HCT116 (cell line): ENCODE data around the gene SOHLH2. TPM values are rescaled to one million over a fixed set of nuclear protein-coding genes. Genes with fewer than 3 reads are reported as not detected.

ENCODE experiments used
- ATAC-seq: fragments of 200-7000 bp; cut with Tn5 transposase; 2 replicates; pipeline ENCODE4 v1.9.1; 2020; ENCODE audit warnings: mild to moderate bottlenecking, moderate library complexity
- BruUV-seq: library from RNA; stranded (reverse); fragments of 400-500 nt; replicated peaks from 2 replicates; lab custom pipeline; 2021; lab: Mats Ljungman, UMichigan
- CTCF ChIA-PET: fragments of 300-600 bp; sonication (Branson Sonifier 250); formaldehyde crosslinking; loops from one replicate; lab custom pipeline; 2021; ENCODE audit warnings: antibody characterized with exemption; lab: Charles Lee
- POLR2A ChIA-PET: fragments of 300-600, 350-600 bp; sonication (Branson Sonifier 250); formaldehyde crosslinking; loops from one replicate; lab custom pipeline; 2021; ENCODE audit warnings: antibody characterized with exemption; lab: Charles Lee
- RAD21 ChIA-PET, 2 experiments: fragments of 300-600 bp; sonication (Branson Sonifier 250); formaldehyde crosslinking; loops; one replicate each; lab custom pipeline; 2023; ENCODE audit warnings: low total read pairs in 2 of 2; ENCODE audit not compliant: uncharacterized antibody in 2 of 2, unreplicated experiment in 2 of 2, low non-redundant PET in 1 of 2; lab: Charles Lee
- DNase-seq: peaks from one replicate; pipeline ENCODE4 v3.0.0-alpha.2; 2010; ENCODE audit warnings: low read depth, low spot score
- H2AFZ ChIP-seq: fragments of 200-600 bp; shearing (Covaris generic), sonication (generic); 2 replicates; pipeline ENCODE4 v1.6.1; 2017; ENCODE audit warnings: low read depth, mixed run types, mixed read lengths, antibody characterized with exemption, low read length; ENCODE audit not compliant: poor library complexity, severe bottlenecking
- H3K27ac ChIP-seq: 2 replicates; pipeline ENCODE4 v1.5.1; 2012; ENCODE audit warnings: low read depth, low read length
- H3K27me3 ChIP-seq: fragments of 200-600 bp; sonication (generic); 2 replicates; pipeline ENCODE4 v1.6.1; 2016; ENCODE audit warnings: mixed run types, low read length, mixed read lengths; ENCODE audit not compliant: insufficient read depth
- H3K36me3 ChIP-seq, 2 experiments: fragments of 200-500 bp in 1 of 2; fragments of 200-600 bp in 1 of 2; sonication (Bioruptor generic) in 1 of 2; sonication (generic) in 1 of 2; 2 replicates each; pipeline versions ENCODE4 v1.5.1 to v1.6.1; 2014 to 2016; ENCODE audit warnings: low read length in 2 of 2, inconsistent platforms in 1 of 2, mixed read lengths in 1 of 2, mixed run types in 1 of 2; ENCODE audit not compliant: insufficient read depth in 2 of 2, control insufficient read depth in 1 of 2
- H3K4me1 ChIP-seq, 2 experiments: fragments of 200-600 bp in 1 of 2; sonication (generic) in 1 of 2; 2 replicates each; pipeline versions ENCODE4 v1.5.1 to v1.6.1; 2012 to 2017; ENCODE audit warnings: low read length in 2 of 2, inconsistent platforms in 1 of 2, mild to moderate bottlenecking in 1 of 2, mixed read lengths in 1 of 2, mixed run types in 1 of 2, moderate library complexity in 1 of 2; ENCODE audit not compliant: insufficient read depth in 2 of 2, control insufficient read depth in 1 of 2
- H3K4me2 ChIP-seq: fragments of 200-600 bp; sonication (generic); 2 replicates; pipeline ENCODE4 v1.6.1; 2017; ENCODE audit warnings: mixed run types, low read length, mixed read lengths
- H3K4me3 ChIP-seq, 2 experiments: fragments of 200-600 bp in 1 of 2; sonication (generic) in 1 of 2; replicated peaks in 1 of 2; 2 replicates each; pipeline ENCODE4 v1.5.1; 2011 to 2016; ENCODE audit warnings: low read length in 2 of 2, control low read depth in 1 of 2, low read depth in 1 of 2, mild to moderate bottlenecking in 1 of 2, mixed read lengths in 1 of 2, mixed run types in 1 of 2
- H3K79me2 ChIP-seq: fragments of 200-600 bp; sonication (generic); 2 replicates; pipeline ENCODE4 v1.6.1; 2017; ENCODE audit warnings: mild to moderate bottlenecking, mixed run types, low read length, moderate library complexity, mixed read lengths; ENCODE audit not compliant: insufficient read depth
- H3K9ac ChIP-seq: fragments of 200-600 bp; sonication (generic); 2 replicates; pipeline ENCODE4 v1.6.1; 2016; ENCODE audit warnings: low read length, mixed read lengths
- H3K9me2 ChIP-seq: fragments of 200-600 bp; sonication (generic), shearing (Covaris generic); 2 replicates; pipeline ENCODE4 v1.6.1; 2017; ENCODE audit warnings: mixed run types, mild to moderate bottlenecking, moderate library complexity; ENCODE audit not compliant: insufficient read depth
- H3K9me3 ChIP-seq, 2 experiments: fragments of 200-500 bp in 1 of 2; fragments of 200-600 bp in 1 of 2; sonication (Bioruptor generic) in 1 of 2; sonication (generic) in 1 of 2; 2 replicates each; pipeline ENCODE4 v1.6.1; 2014 to 2017; ENCODE audit warnings: low read length in 2 of 2, mixed read lengths in 2 of 2, inconsistent platforms in 1 of 2, low read depth in 1 of 2, mild to moderate bottlenecking in 1 of 2, mixed run types in 1 of 2, moderate library complexity in 1 of 2; ENCODE audit not compliant: control insufficient read depth in 1 of 2, insufficient read depth in 1 of 2
- H4K20me1 ChIP-seq: fragments of 200-600 bp; sonication (generic), shearing (Covaris generic); 2 replicates; pipeline ENCODE4 v1.6.1; 2017; ENCODE audit warnings: mixed run types, mild to moderate bottlenecking, moderate library complexity; ENCODE audit not compliant: insufficient read depth
- ATF3 ChIP-seq: IDR thresholded peaks from 2 replicates; pipeline ENCODE4 v1.6.1; 2012
- CBX3 ChIP-seq: IDR thresholded peaks from 2 replicates; pipeline ENCODE4 v1.6.1; 2012; ENCODE audit warnings: low read depth
- CEBPB ChIP-seq: IDR thresholded peaks from 2 replicates; pipeline ENCODE4 v1.6.1; 2012; ENCODE audit warnings: low read depth
- CTCF ChIP-seq, 3 experiments: fragments of 200-600 bp in 1 of 3; sonication (generic) in 1 of 3; IDR thresholded peaks in 2 of 3; conservative IDR thresholded peaks in 1 of 3; 2 replicates each; pipeline ENCODE4 v1.5.1; 2012 to 2017; ENCODE audit warnings: low read depth in 2 of 3, low read length in 2 of 3, antibody characterized with exemption in 1 of 3, borderline replicate concordance in 1 of 3, control low read depth in 1 of 3, mild to moderate bottlenecking in 1 of 3, mixed read lengths in 1 of 3, mixed run types in 1 of 3, moderate library complexity in 1 of 3; ENCODE audit not compliant: insufficient read depth in 1 of 3
- EGR1 ChIP-seq: IDR thresholded peaks from 2 replicates; pipeline ENCODE4 v1.6.1; 2012; ENCODE audit warnings: low read depth
- EZH2 ChIP-seq: fragments of 200-600 bp; sonication (generic); IDR thresholded peaks from 2 replicates; pipeline ENCODE4 v1.6.1; 2017; ENCODE audit warnings: antibody characterized with exemption, mixed run types
- EZH2phosphoT487 ChIP-seq: fragments of 200-600 bp; IDR thresholded peaks from 2 replicates; pipeline ENCODE4 v1.6.1; 2018; ENCODE audit warnings: antibody characterized with exemption, borderline replicate concordance
- FOSL1 ChIP-seq: IDR thresholded peaks from 2 replicates; pipeline ENCODE4 v1.6.1; 2012; ENCODE audit warnings: low read depth
- JUND ChIP-seq: IDR thresholded peaks from 2 replicates; pipeline ENCODE4 v1.6.1; 2012
- MAX ChIP-seq: IDR thresholded peaks from 2 replicates; pipeline ENCODE4 v1.6.1; 2012
- POLR2A ChIP-seq: IDR thresholded peaks from 2 replicates; pipeline ENCODE4 v1.7.0; 2011; ENCODE audit warnings: borderline replicate concordance; ENCODE audit not compliant: insufficient read depth, insufficient read length; ENCODE audit errors: extremely low read depth
- POLR2AphosphoS5 ChIP-seq: IDR thresholded peaks from 2 replicates; pipeline ENCODE4 v1.6.1; 2011; ENCODE audit warnings: mild to moderate bottlenecking, low read depth, low read length, moderate library complexity
- RAD21 ChIP-seq: IDR thresholded peaks from 2 replicates; pipeline ENCODE4 v1.6.1; 2012; ENCODE audit warnings: low read depth, mild to moderate bottlenecking
- REST ChIP-seq: IDR thresholded peaks from 2 replicates; pipeline ENCODE4 v1.6.1; 2012; ENCODE audit warnings: low read depth
- SP1 ChIP-seq: IDR thresholded peaks from 2 replicates; pipeline ENCODE4 v1.6.1; 2012; ENCODE audit warnings: low read depth
- SRF ChIP-seq: IDR thresholded peaks from 2 replicates; pipeline ENCODE4 v1.6.1; 2012; ENCODE audit warnings: low read depth
- TCF7L2 ChIP-seq: IDR thresholded peaks from 2 replicates; pipeline ENCODE4 v1.7.0; 2011; ENCODE audit warnings: borderline replicate concordance, inconsistent platforms; ENCODE audit not compliant: insufficient read depth, insufficient read length; ENCODE audit errors: extremely low read depth
- ZBTB33 ChIP-seq: IDR thresholded peaks from 2 replicates; pipeline ENCODE4 v1.6.1; 2011; ENCODE audit warnings: mild to moderate bottlenecking, low read length, moderate library complexity; ENCODE audit not compliant: insufficient replicate concordance; ENCODE audit errors: extremely low read depth
- ZFX ChIP-seq: fragments of 450-650 bp; IDR thresholded peaks from 2 replicates; pipeline ENCODE4 v1.6.1; 2017
- ZNF274 ChIP-seq: fragments of 200-500 bp; sonication (Bioruptor generic); IDR thresholded peaks from 2 replicates; pipeline ENCODE4 v1.6.1; 2014; ENCODE audit warnings: mild to moderate bottlenecking, low read depth, low read length, inconsistent platforms
- intact Hi-C: fragments of 100-400 bp; cut with micrococcal nuclease; formaldehyde crosslinking; loops from 2 replicates; pipeline ENCODE4 v1.10.0; 2022
- total RNA-seq: library from RNA; stranded (reverse); gene quantifications from one replicate; pipeline ENCODE4 v1.2.1, GENCODE V29; 2021; ENCODE audit not compliant: unreplicated experiment

Gene SOHLH2
- total RNA-seq, 1 experiment from 2014 or later: not detected

GRCh38 chr13:36130193-36130551 is 84.2 kb downstream of the SOHLH2 start:
- ATAC-seq (no peak), DNase-seq (no peak)
- no peaks in the 10 kb centered on the region for H3K36me3 ChIP-seq
- ChIA-PET CTCF (no interaction called here), POLR2A (no interaction called here), RAD21 (no interaction called here)
- intact Hi-C loops: no loop called here
- H2AFZ ChIP-seq: no peak overlapping the region
- H4K20me1 ChIP-seq: no peaks in the 10 kb centered on the region
- no peak overlapping the region for H3K4me2 ChIP-seq
- H3K9me2 ChIP-seq: no peaks in the 10 kb centered on the region
- no peaks in the 10 kb centered on the region for H3K27me3 ChIP-seq
- H3K79me2 ChIP-seq: no peaks in the 10 kb centered on the region
- TF ChIP-seq EZH2 (no peak), CTCF (IDR thresholded peaks at IDR 0.05 in 2 of 3, conservative IDR thresholded peaks at IDR 0.05 in 1 of 3; ENCODE audit: borderline replicate concordance in 1 of 3, insufficient read depth in 1 of 3, low read depth in 2 of 3, low read length in 2 of 3) (no peak), RAD21 (no peak), SRF (no peak), JUND (no peak), CBX3 (no peak), POLR2AphosphoS5 (no peak), MAX (no peak), FOSL1 (no peak), EGR1 (no peak), ATF3 (no peak), CEBPB (no peak), ZFX (no peak), TCF7L2 (no peak), ZNF274 (no peak), ZBTB33 (no peak), EZH2phosphoT487 (no peak), POLR2A (no peak), SP1 (no peak), REST (no peak)
- no TSS peak for BruUV-seq
- no peak overlapping the region for H3K27ac ChIP-seq
- H3K4me1 ChIP-seq: no peaks in the 10 kb centered on the region
- no peak overlapping the region for H3K4me3 ChIP-seq
- H3K9ac ChIP-seq: no peak overlapping the region
- H3K9me3 ChIP-seq: peaks cover 0 to 20% of the 10 kb centered on the region in 2 experiments; a peak in 2 of 4 replicates
